GM18909 (cell line): ENCODE data around the gene FLVCR1.
"Not testable (repeated sequence)": the region's sequence is repeated elsewhere in the genome, so short reads cannot be mapped to it uniquely, and the experiment has no call there.

Experiments used
- ATAC-seq: cut with Tn5 transposase; IDR thresholded peaks from one replicate; pipeline ENCODE4 v1.9.1; 2021; ENCODE audit warnings: mild to moderate bottlenecking; ENCODE audit not compliant: unreplicated experiment, poor library complexity

FLVCR1 gene

DNA sequence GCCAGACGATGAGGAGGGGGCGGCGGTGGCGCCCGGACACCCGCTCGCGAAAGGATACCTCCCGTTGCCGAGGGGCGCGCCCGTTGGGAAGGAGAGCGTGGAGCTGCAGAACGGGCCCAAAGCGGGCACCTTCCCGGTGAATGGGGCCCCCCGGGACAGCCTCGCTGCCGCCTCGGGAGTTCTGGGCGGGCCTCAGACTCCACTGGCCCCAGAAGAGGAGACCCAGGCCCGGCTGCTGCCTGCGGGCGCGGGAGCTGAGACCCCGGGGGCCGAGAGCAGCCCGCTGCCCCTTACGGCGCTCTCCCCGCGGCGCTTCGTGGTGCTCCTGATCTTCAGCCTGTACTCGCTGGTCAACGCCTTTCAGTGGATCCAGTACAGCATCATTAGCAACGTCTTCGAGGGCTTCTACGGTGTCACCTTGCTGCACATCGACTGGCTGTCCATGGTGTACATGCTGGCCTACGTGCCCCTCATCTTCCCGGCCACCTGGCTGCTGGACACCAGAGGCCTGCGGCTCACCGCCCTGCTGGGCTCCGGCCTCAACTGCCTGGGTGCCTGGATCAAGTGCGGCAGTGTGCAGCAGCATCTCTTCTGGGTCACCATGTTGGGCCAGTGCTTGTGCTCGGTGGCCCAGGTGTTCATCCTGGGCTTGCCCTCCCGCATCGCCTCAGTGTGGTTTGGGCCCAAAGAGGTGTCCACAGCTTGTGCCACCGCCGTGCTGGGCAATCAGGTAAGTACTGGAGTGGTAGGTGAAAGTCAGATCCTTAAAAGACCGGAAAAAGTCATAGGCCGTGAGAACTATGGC, 588 bp downstream of the FLVCR1 start:
- ATAC-seq: peak; percentile 24

DNA sequence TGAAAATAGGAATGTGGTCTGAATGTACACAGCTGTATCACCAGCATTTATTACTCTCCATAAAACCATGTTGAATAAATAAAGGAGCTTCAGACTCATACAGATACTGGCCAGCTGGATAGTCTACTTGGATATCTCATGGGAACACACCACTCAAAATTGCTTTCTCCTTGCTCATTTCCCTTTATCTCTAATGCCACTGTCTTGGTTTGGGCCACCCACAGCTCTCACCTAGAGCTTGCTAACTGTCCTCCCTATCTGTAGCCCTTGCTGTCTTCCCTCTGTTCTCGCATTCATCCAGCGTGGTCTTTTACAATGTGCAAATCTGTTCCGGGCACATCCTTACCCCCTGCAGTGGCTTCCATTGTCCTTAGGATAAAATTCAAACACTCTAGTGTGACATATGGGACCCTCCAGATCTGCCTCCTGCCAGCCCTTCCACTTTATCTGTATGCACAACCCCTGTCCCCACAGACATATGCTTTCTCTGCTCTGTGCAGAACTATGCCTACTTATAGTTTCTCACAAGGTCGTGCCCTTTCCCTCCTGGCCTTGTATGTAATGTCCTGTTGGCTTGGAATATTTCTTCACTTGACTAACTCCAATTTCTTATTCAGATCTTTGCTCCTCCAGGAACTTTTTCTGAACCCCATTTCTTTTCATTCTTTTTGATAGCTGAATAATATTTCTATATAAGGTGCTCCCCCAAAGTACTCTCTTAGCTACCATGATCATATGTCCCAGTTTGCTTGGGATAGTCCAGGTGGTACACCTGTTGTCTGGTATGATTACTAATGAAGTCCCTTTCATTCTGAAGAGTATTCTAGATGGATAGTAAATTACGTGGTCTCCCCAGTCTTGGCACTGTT, 2.9 kb downstream of the FLVCR1 start:
- ATAC-seq: no peak

- ATAC-seq: no peak
Observed at GRCh38 chr1:212862111-212862690, 4.1 kb downstream of the FLVCR1 start.

GRCh38 chr1:212863345-212863744, 5.3 kb downstream of the FLVCR1 start:
- ATAC-seq: not testable (repeated sequence)

- ATAC-seq: no peak
Observed at GRCh38 chr1:212864201-212864600, 6.1 kb downstream of the FLVCR1 start.

DNA sequence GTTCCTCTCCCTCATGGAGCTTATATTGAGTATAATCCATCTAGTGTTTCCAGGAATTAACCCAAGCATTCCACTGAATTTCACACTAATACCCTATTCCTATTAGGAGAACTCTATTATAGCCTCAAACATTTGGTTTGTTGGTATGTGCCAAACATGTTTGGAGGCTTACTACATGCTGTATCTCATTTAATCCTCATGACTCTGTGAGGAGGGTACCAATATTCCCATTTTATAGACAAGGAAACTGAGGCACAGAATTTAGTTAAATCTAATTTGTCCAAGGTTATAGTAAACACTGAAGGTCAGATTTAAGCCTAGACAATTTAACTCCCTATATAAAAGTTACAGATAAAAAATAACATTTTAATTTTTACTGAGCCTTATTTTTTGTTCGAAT, 9.1 kb downstream of the FLVCR1 start:
- ATAC-seq: no peak

DNA sequence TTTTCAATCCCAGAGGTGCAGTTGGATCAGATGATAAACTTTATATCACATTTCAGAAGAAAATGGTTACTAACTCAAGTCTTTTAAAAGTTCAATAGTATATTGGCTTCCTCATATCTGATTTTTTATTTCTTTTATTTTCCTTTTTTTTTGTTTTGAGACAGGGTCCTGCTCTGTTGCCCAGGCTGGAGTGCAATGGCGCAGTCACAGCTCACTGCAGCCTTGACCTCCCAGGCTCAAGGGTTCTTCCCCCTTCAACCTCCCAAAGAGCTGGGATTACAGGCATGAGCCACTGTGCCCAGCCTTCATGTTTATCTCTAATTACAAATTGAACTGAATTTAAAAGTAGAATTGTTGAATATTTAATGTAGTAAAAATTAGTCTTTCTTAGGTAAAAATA, 13.9 kb downstream of the FLVCR1 start:
- ATAC-seq: no peak

DNA sequence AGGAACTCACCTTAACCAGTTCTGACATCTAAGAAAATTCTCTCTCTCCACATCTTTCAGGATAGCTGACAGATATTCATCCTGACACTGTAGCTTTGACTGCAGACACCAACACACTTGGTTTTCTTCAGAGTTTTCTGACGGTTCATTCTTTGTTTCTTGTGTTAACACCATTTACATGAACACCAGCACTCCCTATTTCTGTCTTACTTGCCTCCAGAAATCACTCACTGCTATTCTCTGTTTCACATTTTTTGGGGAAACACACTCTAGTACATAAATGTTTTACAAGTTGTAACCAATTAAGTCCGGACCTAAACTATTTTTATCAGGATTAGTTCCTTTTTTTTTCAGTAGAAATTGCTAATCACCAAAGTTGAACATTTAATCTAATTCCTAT, 15.4 kb downstream of the FLVCR1 start:
- ATAC-seq: no peak

- ATAC-seq: no peak
Observed at GRCh38 chr1:212878418-212878817, 20.3 kb downstream of the FLVCR1 start.

DNA sequence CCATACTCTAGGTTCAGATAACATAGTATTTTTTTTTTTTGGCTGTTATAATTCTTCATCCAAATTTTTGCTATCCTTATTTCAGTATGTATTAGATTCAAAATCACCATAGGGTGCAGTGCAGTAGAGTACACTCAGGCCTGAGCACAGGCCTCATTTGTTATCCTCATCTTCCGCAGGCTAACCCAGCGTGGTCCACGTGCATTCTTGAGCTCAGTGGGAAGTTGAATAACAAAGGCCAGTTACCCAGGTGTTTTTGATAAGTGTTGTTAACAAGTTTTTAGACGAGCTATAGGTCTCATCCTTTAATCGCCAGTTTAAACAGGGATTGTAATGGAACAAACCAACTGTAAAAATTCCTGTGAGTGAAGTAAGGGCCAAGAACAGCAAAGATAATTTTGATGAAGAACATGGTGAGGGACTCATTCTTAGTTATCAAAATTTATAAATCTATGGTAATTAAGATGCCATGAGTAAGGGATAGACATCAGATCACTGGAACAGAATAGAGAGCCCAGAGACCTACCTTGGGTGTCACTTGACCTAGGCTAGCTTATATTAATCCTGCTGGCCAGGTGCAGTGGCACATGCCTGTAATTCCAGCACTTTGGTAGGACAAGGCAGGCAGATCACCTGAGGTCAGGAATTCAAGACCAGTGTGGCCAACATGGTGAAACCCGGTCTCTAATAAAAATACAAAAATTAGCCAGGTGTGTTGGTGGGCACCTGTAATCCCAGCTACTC, 22.0 kb downstream of the FLVCR1 start:
- ATAC-seq: no peak

GRCh38 chr1:212884592-212884991, 26.5 kb downstream of the FLVCR1 start:
- ATAC-seq: no peak

DNA sequence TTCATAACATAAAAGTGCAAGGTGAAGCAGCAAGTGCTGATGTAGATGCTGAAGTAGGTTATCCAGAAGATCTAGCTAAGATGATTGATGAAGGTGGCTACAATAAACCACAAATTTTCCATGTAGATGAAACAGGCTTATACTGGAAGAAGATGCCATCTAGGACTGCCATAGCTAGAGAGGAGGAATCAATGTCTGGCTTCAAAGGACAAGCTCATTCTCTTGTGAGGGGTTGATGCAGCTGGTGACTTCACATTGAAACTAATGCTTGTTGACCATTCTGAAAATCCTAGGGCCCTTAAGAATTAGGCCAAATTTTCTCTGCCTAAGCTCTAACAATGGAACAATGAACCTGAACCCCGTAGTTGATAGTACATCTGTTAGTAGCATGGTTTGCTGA, 34.0 kb downstream of the FLVCR1 start:
- no peak for ATAC-seq

DNA sequence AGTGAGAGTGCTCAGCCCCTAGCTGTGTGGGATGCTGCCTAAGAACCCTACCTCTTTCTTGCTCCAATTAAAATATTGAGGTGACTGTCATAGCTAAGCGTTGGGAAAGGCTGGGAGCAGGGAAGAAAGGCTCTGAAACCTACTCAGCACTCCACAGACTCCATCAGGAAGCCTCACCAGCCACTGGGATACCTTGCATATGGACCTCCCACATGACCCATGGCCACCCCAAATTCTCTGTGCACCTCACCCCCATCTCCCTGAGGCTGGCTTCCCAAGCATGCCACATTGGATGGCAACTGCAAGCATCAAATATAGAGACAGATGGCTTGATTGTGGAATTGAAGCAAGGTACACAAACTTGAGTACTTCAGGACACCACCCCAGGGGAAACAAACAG, 41.8 kb downstream of the FLVCR1 start:
- no peak for ATAC-seq

- no peak for ATAC-seq
Observed at GRCh38 chr1:212901290-212901689, 43.2 kb downstream of the FLVCR1 start.

DNA sequence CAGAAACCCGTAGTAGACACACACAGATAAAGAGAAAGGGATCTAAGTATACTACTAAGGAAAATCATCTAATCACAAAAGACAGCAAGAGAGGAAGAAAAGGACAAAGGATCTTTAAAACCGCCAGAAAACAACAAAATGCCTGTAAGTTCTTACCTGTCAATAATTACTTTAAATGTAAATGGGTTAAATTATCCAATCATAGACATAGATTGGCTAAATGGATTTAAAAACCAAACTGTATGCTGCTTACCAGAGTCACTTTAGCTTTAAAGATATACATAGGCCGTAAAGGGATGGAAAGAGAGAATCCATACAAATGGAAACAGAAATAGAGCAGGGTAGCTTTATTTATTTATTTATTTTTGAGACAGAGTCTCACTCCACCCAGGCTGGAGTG, 44.0 kb downstream of the FLVCR1 start:
- no peak for ATAC-seq

- ATAC-seq: no peak
Observed at GRCh38 chr1:212903664-212904063, 45.6 kb downstream of the FLVCR1 start.

DNA sequence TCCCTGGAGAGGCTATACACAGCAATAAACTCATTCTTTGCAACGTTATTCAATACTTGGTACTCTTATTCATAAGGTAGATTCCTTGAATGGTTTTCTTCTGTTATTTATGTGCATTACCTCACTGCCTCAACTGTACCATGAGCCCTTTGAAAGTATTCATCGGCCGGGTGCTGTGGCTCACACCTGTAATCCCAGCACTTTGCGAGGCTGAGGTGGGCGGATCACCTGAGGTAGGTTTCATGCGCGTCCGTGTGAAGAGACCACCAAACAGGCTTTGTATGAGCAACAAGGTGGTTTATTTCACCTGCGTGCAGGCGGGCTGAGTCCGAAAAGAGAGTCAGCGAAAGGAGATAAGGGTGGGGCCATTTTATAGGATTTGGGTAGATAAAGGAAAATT, 50.0 kb downstream of the FLVCR1 start:
- ATAC-seq: not testable (repeated sequence)

DNA sequence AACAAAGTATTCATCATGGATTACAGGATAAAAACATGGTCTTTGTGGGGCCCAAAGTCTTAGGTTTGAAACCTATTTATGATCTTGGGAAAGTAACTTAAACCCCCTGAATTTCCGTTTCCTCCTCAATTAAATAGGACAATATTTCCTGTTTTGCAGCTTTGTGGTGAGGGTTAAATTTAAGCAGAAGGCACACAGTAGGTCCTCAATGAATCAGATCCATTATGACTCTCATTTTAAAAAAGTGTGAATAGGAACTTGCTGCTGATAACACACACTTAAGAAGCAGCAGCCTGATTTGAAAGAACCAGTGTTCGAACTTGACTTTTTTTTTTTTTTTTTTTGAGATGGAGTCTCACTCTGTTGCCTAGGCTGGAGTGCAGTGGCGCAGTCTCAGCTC, 50.9 kb downstream of the FLVCR1 start:
- ATAC-seq: no peak

- ATAC-seq: no peak
Observed at GRCh38 chr1:212909652-212910063, 51.6 kb downstream of the FLVCR1 start.

DNA sequence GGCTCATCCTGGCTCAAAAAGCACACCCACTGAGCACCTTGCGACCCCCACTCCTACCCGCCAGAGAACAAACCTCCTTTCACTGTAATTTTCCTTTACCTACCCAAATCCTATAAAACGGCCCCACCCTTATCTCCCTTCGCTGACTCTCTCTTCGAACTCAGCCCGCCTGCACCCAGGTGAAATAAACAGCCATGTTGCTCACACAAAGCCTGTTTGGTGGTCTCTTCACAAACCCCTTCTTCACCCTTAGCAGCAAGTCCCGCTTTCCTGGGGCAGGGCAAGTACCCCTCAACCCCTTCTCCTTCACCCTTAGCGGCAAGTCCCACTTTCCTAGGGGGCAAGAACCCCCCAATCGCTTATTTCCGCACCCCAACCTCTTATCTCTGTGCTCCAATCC, 52.1 kb downstream of the FLVCR1 start:
- ATAC-seq: not testable (repeated sequence)
